Measurements from ENCODE around the gene RHOF. TPM values are rescaled to one million over a fixed set of nuclear protein-coding genes. Genes with fewer than 3 reads are reported as not detected.
A peak's percentile ranks its signal among the peaks of the same experiment; 100 is the strongest.

The RHOF gene
- total and polyA plus RNA-seq, 2 of the 13 experiments (the other 11 are each of a cell fraction or from before 2014, with no cell fraction given): 14.6 to 32.2 TPM

DNA sequence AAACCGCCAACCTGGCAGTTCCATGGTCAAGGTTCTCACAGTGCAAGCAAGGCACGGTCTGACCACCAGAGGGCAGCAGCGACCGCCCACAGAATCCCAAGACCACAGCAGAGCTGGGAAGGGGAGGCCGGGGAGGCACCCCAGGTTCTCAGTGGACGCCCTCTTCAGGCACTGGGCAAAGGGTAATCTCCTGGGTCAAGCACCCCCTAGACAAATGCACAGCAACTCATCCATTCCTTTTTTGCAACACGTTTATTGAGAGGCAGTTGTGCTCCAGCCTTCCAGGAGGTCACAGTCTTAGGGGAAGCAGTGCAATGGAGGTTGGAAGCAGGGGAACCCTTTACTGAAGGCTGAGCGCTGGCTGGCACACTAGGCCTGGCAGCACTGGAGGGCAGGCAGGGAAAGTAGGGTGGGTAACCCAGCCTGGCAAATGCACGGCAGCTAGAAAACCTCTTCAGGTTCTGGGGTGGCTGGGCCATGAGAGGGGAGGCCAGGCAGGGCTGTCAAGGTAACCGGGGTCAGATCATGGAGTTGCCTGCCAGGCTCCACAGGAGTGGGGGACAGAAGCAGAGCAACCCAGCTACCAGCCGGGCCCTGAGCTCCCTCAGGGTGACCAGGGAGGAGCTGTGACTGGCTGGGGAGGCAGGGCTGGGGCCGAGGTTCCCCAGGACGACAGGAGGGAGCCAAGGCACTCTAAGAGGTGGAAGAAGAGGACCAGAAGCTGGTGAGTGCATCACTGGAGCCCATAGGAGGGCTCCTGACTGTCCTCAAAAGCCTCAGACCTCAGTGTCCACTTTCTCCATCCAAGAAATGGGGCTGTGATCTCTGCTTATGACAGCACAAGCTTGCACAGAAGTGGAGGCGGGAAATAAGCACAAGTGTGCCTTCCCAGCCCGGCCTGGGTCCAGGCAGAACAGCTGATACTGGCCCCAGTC is 1.8 kb upstream of the RHOF start (continued):
- TF ChIP-seq ZNF263 (CRISPR knock-in tag; IDR thresholded peaks at IDR 0.05): peak; percentile 60; the same call in 1 of the 2 replicates
- no peak for TF ChIP-seq NONO (IDR thresholded peaks at IDR 0.05)
- TF ChIP-seq NONO (CRISPR knock-in tag; conservative IDR thresholded peaks at IDR 0.05): peak; percentile 56
- TF ChIP-seq MYC (CRISPR knock-in tag; IDR thresholded peaks at IDR 0.05; ENCODE audit: borderline replicate concordance): peak; percentile 52; the same call in 1 of the 2 replicates
- TF ChIP-seq, protein P1, sequence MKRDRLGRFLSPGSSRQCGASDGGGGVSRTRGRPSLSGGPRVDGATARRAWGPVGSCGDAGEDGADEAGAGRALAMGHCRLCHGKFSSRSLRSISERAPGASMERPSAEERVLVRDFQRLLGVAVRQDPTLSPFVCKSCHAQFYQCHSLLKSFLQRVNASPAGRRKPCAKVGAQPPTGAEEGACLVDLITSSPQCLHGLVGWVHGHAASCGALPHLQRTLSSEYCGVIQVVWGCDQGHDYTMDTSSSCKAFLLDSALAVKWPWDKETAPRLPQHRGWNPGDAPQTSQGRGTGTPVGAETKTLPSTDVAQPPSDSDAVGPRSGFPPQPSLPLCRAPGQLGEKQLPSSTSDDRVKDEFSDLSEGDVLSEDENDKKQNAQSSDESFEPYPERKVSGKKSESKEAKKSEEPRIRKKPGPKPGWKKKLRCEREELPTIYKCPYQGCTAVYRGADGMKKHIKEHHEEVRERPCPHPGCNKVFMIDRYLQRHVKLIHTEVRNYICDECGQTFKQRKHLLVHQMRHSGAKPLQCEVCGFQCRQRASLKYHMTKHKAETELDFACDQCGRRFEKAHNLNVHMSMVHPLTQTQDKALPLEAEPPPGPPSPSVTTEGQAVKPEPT (CRISPR knock-in tag; IDR thresholded peaks at IDR 0.05; ENCODE audit: low read depth): no peak
- TF ChIP-seq, protein P2, sequence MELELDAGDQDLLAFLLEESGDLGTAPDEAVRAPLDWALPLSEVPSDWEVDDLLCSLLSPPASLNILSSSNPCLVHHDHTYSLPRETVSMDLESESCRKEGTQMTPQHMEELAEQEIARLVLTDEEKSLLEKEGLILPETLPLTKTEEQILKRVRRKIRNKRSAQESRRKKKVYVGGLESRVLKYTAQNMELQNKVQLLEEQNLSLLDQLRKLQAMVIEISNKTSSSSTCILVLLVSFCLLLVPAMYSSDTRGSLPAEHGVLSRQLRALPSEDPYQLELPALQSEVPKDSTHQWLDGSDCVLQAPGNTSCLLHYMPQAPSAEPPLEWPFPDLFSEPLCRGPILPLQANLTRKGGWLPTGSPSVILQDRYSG (CRISPR knock-in tag; IDR thresholded peaks at IDR 0.05): no peak
- peak; percentile 32; the same call in 1 of the 2 replicates for TF ChIP-seq PITX1 (CRISPR knock-in tag; IDR thresholded peaks at IDR 0.05)
- TF ChIP-seq, protein P3, sequence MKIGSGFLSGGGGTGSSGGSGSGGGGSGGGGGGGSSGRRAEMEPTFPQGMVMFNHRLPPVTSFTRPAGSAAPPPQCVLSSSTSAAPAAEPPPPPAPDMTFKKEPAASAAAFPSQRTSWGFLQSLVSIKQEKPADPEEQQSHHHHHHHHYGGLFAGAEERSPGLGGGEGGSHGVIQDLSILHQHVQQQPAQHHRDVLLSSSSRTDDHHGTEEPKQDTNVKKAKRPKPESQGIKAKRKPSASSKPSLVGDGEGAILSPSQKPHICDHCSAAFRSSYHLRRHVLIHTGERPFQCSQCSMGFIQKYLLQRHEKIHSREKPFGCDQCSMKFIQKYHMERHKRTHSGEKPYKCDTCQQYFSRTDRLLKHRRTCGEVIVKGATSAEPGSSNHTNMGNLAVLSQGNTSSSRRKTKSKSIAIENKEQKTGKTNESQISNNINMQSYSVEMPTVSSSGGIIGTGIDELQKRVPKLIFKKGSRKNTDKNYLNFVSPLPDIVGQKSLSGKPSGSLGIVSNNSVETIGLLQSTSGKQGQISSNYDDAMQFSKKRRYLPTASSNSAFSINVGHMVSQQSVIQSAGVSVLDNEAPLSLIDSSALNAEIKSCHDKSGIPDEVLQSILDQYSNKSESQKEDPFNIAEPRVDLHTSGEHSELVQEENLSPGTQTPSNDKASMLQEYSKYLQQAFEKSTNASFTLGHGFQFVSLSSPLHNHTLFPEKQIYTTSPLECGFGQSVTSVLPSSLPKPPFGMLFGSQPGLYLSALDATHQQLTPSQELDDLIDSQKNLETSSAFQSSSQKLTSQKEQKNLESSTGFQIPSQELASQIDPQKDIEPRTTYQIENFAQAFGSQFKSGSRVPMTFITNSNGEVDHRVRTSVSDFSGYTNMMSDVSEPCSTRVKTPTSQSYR (CRISPR knock-in tag; IDR thresholded peaks at IDR 0.05; ENCODE audit: borderline replicate concordance): peak; percentile 34; the same call in 1 of the 2 replicates
- peak; percentile 45; the same call in 1 of the 2 replicates for TF ChIP-seq MAZ (IDR thresholded peaks at IDR 0.05; ENCODE audit: borderline replicate concordance, low read depth, low read length)
- peak; percentile 66; the same call in 1 of the 2 replicates for TF ChIP-seq MAZ (CRISPR knock-in tag; IDR thresholded peaks at IDR 0.05; ENCODE audit: low read depth)
- no peak for TF ChIP-seq ZNF367 (CRISPR knock-in tag; IDR thresholded peaks at IDR 0.05; ENCODE audit: borderline replicate concordance)
- peak; percentile 57; the same call in 1 of the 2 replicates for TF ChIP-seq ZNF331 (CRISPR knock-in tag; IDR thresholded peaks at IDR 0.05)
- no peak for TF ChIP-seq GFI1 (CRISPR knock-in tag; IDR thresholded peaks at IDR 0.05; ENCODE audit: borderline replicate concordance)
- TF ChIP-seq TARDBP (CRISPR knock-in tag; IDR thresholded peaks at IDR 0.05): peak; percentile 74; the same call in 1 of the 2 replicates

Data from HepG2 (cell line).